OCI-LY3 (cell line): ENCODE measurements around the gene KXD1.

ENCODE experiments used
- EZH2phosphoT487 ChIP-seq: fragments of 200-600 bp; shearing (Covaris generic); IDR thresholded peaks from 2 replicates; pipeline ENCODE4 v1.6.1; 2018; ENCODE audit warnings: antibody characterized with exemption, mixed run types, low read depth
- TF ChIP-seq, protein P1 (sequence below): fragments of 200-600, 300-600 bp; sonication (generic); IDR thresholded peaks from 2 replicates; pipeline ENCODE4 v1.5.1; 2014; ENCODE audit warnings: antibody characterized with exemption, low read length, low read depth

DNA sequence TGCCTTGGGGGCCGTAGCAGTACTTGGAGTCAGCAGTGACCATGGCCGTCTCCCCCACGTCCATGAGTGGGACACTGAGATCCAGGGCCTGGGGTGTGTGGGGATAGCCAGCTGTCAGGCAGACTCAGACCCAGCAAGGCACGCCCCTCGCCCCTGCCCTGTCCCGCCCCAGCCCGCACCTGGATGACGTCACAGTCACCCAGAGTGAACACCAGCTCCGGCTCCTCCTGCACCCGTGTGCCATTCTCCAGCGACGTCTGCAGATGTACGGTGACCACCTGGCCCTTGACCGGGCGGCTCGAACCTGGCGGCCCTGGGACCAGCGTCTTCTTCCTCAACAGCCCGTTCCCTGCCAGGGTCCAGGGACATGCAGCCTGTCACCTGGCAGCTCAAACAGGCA, 18.3 kb upstream of the KXD1 start:
- TF ChIP-seq, protein P1, sequence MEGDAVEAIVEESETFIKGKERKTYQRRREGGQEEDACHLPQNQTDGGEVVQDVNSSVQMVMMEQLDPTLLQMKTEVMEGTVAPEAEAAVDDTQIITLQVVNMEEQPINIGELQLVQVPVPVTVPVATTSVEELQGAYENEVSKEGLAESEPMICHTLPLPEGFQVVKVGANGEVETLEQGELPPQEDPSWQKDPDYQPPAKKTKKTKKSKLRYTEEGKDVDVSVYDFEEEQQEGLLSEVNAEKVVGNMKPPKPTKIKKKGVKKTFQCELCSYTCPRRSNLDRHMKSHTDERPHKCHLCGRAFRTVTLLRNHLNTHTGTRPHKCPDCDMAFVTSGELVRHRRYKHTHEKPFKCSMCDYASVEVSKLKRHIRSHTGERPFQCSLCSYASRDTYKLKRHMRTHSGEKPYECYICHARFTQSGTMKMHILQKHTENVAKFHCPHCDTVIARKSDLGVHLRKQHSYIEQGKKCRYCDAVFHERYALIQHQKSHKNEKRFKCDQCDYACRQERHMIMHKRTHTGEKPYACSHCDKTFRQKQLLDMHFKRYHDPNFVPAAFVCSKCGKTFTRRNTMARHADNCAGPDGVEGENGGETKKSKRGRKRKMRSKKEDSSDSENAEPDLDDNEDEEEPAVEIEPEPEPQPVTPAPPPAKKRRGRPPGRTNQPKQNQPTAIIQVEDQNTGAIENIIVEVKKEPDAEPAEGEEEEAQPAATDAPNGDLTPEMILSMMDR: no peak
- no peak for TF ChIP-seq EZH2phosphoT487
